Mesenchymal stem cell (in vitro differentiated cells and primary cell): ENCODE measurements around the gene BEND7.

ENCODE experiments used
- DNase-seq: peaks from one replicate; pipeline ENCODE4 v3.0.0-alpha.2; 2013
- H2AFZ ChIP-seq: one replicate; pipeline ENCODE4 v1.6.1; 2013; ENCODE audit warnings: low read depth, mild to moderate bottlenecking, control low read depth, inconsistent platforms, low read length, moderate library complexity
- H2AK5ac ChIP-seq: 2 replicates; pipeline ENCODE4 v1.6.1; 2013; ENCODE audit warnings: low read length, moderate library complexity, mild to moderate bottlenecking, inconsistent platforms; ENCODE audit not compliant: severe bottlenecking
- H2BK120ac ChIP-seq: one replicate; pipeline ENCODE4 v1.6.1; 2013; ENCODE audit warnings: low read depth, mild to moderate bottlenecking, inconsistent platforms, low read length, moderate library complexity
- H2BK12ac ChIP-seq, 2 experiments: one replicate each; pipeline ENCODE4 v1.6.1; 2013; ENCODE audit warnings: inconsistent platforms in 2 of 2, low read length in 2 of 2, mild to moderate bottlenecking in 2 of 2, moderate library complexity in 2 of 2, control low read depth in 1 of 2
- H2BK15ac ChIP-seq: one replicate; pipeline ENCODE4 v1.6.1; 2013; ENCODE audit warnings: mild to moderate bottlenecking, low read depth, inconsistent platforms; ENCODE audit not compliant: poor library complexity, severe bottlenecking
- H2BK5ac ChIP-seq: 2 replicates; pipeline ENCODE4 v1.6.1; 2013; ENCODE audit warnings: low read depth, mild to moderate bottlenecking, low read length, control low read depth, inconsistent platforms; ENCODE audit not compliant: poor library complexity, severe bottlenecking
- H3K14ac ChIP-seq, 2 experiments: one replicate each; pipeline ENCODE4 v1.6.1; 2013; ENCODE audit warnings: inconsistent platforms in 2 of 2, low read length in 2 of 2, control low read depth in 1 of 2, mild to moderate bottlenecking in 1 of 2, moderate library complexity in 1 of 2
- H3K18ac ChIP-seq, 2 experiments: one replicate each; pipeline ENCODE4 v1.6.1; 2013; ENCODE audit warnings: inconsistent platforms in 2 of 2, low read length in 2 of 2, control low read depth in 1 of 2, low read depth in 1 of 2, mild to moderate bottlenecking in 1 of 2
- H3K23ac ChIP-seq, 2 experiments: one replicate each; pipeline ENCODE4 v1.6.1; 2013; ENCODE audit warnings: inconsistent platforms in 2 of 2, low read length in 2 of 2, mild to moderate bottlenecking in 2 of 2, moderate library complexity in 2 of 2, control low read depth in 1 of 2
- H3K27ac ChIP-seq: 2 replicates; pipeline ENCODE4 v1.5.1; 2013; ENCODE audit warnings: mild to moderate bottlenecking, moderate library complexity, low read length, control low read depth, inconsistent platforms; ENCODE audit not compliant: poor library complexity, severe bottlenecking
- H3K27me3 ChIP-seq, 2 experiments: 2 replicates each; pipeline versions ENCODE4 v1.6.1 to v1.7.0; 2013; ENCODE audit warnings: low read length in 2 of 2, mild to moderate bottlenecking in 2 of 2, moderate library complexity in 2 of 2, control low read depth in 1 of 2, inconsistent platforms in 1 of 2; ENCODE audit not compliant: control insufficient read depth in 1 of 2, insufficient read depth in 1 of 2
- H3K36me3 ChIP-seq, 2 experiments: 2 replicates each; pipeline versions ENCODE4 v1.6.1 to v1.7.0; 2013; ENCODE audit warnings: low read length in 2 of 2, control low read depth in 1 of 2, inconsistent platforms in 1 of 2, low read depth in 1 of 2, mild to moderate bottlenecking in 1 of 2; ENCODE audit not compliant: insufficient read depth in 2 of 2, control insufficient read depth in 1 of 2
- H3K4ac ChIP-seq, 2 experiments: one replicate each; pipeline ENCODE4 v1.6.1; 2013; ENCODE audit warnings: inconsistent platforms in 2 of 2, low read length in 2 of 2, mild to moderate bottlenecking in 2 of 2, moderate library complexity in 2 of 2, control low read depth in 1 of 2, low read depth in 1 of 2
- H3K4me1 ChIP-seq: 2 replicates; pipeline ENCODE4 v1.6.1; 2013; ENCODE audit warnings: low read depth, low read length, control low read depth; ENCODE audit not compliant: control insufficient read depth, insufficient read depth
- H3K4me2 ChIP-seq: 2 replicates; pipeline ENCODE4 v1.6.1; 2013; ENCODE audit warnings: low read length, mild to moderate bottlenecking, inconsistent platforms; ENCODE audit not compliant: poor library complexity, severe bottlenecking
- H3K4me3 ChIP-seq, 2 experiments: 2 replicates each; pipeline versions ENCODE4 v1.5.1 to v1.7.0; 2013; ENCODE audit warnings: low read length in 2 of 2, mild to moderate bottlenecking in 2 of 2, control low read depth in 1 of 2, low read depth in 1 of 2; ENCODE audit not compliant: insufficient read depth in 1 of 2
- H3K79me1 ChIP-seq: replicated peaks from 2 replicates; pipeline ENCODE4 v1.6.1; 2013; ENCODE audit warnings: mild to moderate bottlenecking, control low read depth, low read length, inconsistent platforms; ENCODE audit not compliant: poor library complexity, severe bottlenecking
- H3K9ac ChIP-seq: 2 replicates; pipeline ENCODE4 v1.7.0; 2013; ENCODE audit warnings: mild to moderate bottlenecking, low read length, moderate library complexity
- H3K9me3 ChIP-seq: 2 replicates; pipeline ENCODE4 v1.7.0; 2013; ENCODE audit warnings: mild to moderate bottlenecking, low read length; ENCODE audit not compliant: control insufficient read depth
- H4K8ac ChIP-seq: one replicate; pipeline ENCODE4 v1.6.1; 2013; ENCODE audit warnings: inconsistent platforms, mild to moderate bottlenecking, low read length, moderate library complexity
- H4K91ac ChIP-seq: one replicate; pipeline ENCODE4 v1.6.1; 2013; ENCODE audit warnings: mild to moderate bottlenecking, low read length, inconsistent platforms
- WGBS: methylation state at CpG from one replicate; pipeline ENCODE4 v1.1.7; 2013; ENCODE audit warnings: mixed read lengths; 5-methylcytosine and 5-hydroxymethylcytosine counted together

BEND7 gene

GRCh38 chr10:13483951-13484350 lies 44.9 kb downstream of the BEND7 start:
- no peak for DNase-seq
- no peaks in the 10 kb centered on the region for H3K4me1 ChIP-seq

DNA sequence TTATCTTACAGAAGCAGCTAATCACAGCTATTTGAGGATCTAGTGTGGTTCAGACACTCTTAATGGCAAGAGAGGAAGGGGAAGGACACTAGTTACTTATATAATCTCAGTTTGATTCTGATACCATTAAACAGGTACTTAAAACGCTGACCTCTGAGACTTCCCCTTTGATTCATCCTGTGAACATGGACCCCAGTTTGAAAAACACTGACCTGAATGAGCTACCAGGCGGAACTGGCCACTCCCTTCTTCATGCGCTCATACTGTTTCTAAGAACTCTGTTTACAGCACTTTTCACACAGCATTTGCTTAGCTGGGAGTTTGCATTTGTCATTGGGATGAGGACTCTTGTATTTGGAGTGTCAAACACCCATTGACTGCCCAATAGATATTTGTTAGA lies 45.7 kb downstream of the BEND7 start:
- Histone ChIP-seq H2BK15ac (no peak overlapping the region), H3K14ac (no peak overlapping the region), H3K4me2 (no peak overlapping the region), H3K23ac (no peak overlapping the region), H3K27ac (no peak overlapping the region), H3K36me3 (peaks cover 3 to 6% of the 10 kb centered on the region in 2 experiments), H3K79me1 (no peaks in the 10 kb centered on the region), H2BK120ac (no peak overlapping the region), H3K9ac (no peak overlapping the region), H2AFZ (no peak overlapping the region), H2BK5ac (no peak overlapping the region), H3K4me1 (no peaks in the 10 kb centered on the region), H3K4ac (no peak overlapping the region), H3K4me3 (no peak overlapping the region), H2AK5ac (no peak overlapping the region), H4K8ac (no peak overlapping the region), H3K27me3 (no peaks in the 10 kb centered on the region), H2BK12ac (no peak overlapping the region), H3K9me3 (no peaks in the 10 kb centered on the region), H3K18ac (no peak overlapping the region), H4K91ac (no peak overlapping the region)
- WGBS = 100% methylated on average over 2 of the region's 3 CpGs
- no peak for DNase-seq

More at GRCh38 chr10:13483951-13484350, 44.9 kb downstream of the BEND7 start:
- Histone ChIP-seq H2BK5ac (no peak overlapping the region), H2AK5ac (no peak overlapping the region), H2AFZ (no peak overlapping the region), H3K27ac (no peak overlapping the region), H2BK15ac (no peak overlapping the region), H3K79me1 (no peaks in the 10 kb centered on the region), H3K18ac (no peak overlapping the region), H3K4ac (no peak overlapping the region), H3K9ac (no peak overlapping the region), H4K8ac (no peak overlapping the region), H4K91ac (no peak overlapping the region), H3K27me3 (no peaks in the 10 kb centered on the region), H3K9me3 (no peaks in the 10 kb centered on the region), H3K4me2 (no peak overlapping the region), H2BK12ac (no peak overlapping the region), H3K36me3 (peaks cover 3 to 6% of the 10 kb centered on the region in 2 experiments), H3K4me3 (no peak overlapping the region), H3K23ac (no peak overlapping the region), H3K14ac (no peak overlapping the region), H2BK120ac (no peak overlapping the region)
- WGBS = 89% methylated on average over 9 of the region's 9 CpGs

- 85% methylated on average over 10 of the region's 10 CpGs for WGBS
- Histone ChIP-seq H2BK15ac (no peak overlapping the region), H4K8ac (no peak overlapping the region), H3K4me1 (no peaks in the 10 kb centered on the region), H2AK5ac (no peak overlapping the region), H3K9me3 (no peaks in the 10 kb centered on the region), H3K4me2 (no peak overlapping the region), H3K27ac (no peak overlapping the region), H2BK120ac (no peak overlapping the region), H2AFZ (no peak overlapping the region), H2BK5ac (no peak overlapping the region), H3K9ac (no peak overlapping the region), H3K14ac (peak overlapping the region in 1 of 2 experiments; percentile 35), H3K23ac (no peak overlapping the region), H2BK12ac (no peak overlapping the region), H3K36me3 (peaks cover 3 to 6% of the 10 kb centered on the region in 2 experiments), H4K91ac (no peak overlapping the region), H3K4me3 (no peak overlapping the region), H3K27me3 (no peaks in the 10 kb centered on the region), H3K18ac (no peak overlapping the region), H3K4ac (no peak overlapping the region), H3K79me1 (no peaks in the 10 kb centered on the region)
- no peak for DNase-seq
These were observed 47.1 kb downstream of the BEND7 start for GRCh38 chr10:13481690-13482089.

GRCh38 chr10:13475124-13475523 lies 53.7 kb downstream of the BEND7 start:
- H2AFZ ChIP-seq = no peak overlapping the region
- H2BK15ac ChIP-seq = no peak overlapping the region
- no peak overlapping the region for H3K27ac ChIP-seq
- no peaks in the 10 kb centered on the region for H3K9me3 ChIP-seq
- H3K79me1 ChIP-seq = no peaks in the 10 kb centered on the region
- no peak overlapping the region for H3K4ac ChIP-seq
- no peak overlapping the region for H3K4me3 ChIP-seq
- H3K27me3 ChIP-seq = no peaks in the 10 kb centered on the region
- H2BK120ac ChIP-seq = no peak overlapping the region
- no peak overlapping the region for H3K23ac ChIP-seq
- H3K18ac ChIP-seq = no peak overlapping the region
- DNase-seq = no peak
- H4K91ac ChIP-seq = no peak overlapping the region
- no peak overlapping the region for H3K4me2 ChIP-seq
- no peak overlapping the region for H2BK5ac ChIP-seq
- no peaks in the 10 kb centered on the region for H3K4me1 ChIP-seq
- H3K36me3 ChIP-seq = peaks cover 9 to 11% of the 10 kb centered on the region in 2 experiments
- H2BK12ac ChIP-seq = no peak overlapping the region
- H3K9ac ChIP-seq = no peak overlapping the region
- H3K14ac ChIP-seq = no peak overlapping the region
- no peak overlapping the region for H2AK5ac ChIP-seq
- H4K8ac ChIP-seq = no peak overlapping the region
